Neural progenitor cell (in vitro differentiated cells): ENCODE measurements around the gene MINDY3.

Source experiments
- CTCF ChIP-seq: fragments of 200-600 bp; sonication (generic); IDR thresholded peaks from 2 replicates; pipeline ENCODE4 v1.5.1; 2017; ENCODE audit warnings: antibody characterized with exemption, mild to moderate bottlenecking
- EZH2 ChIP-seq: fragments of 200-600 bp; sonication (generic); IDR thresholded peaks from 2 replicates; pipeline ENCODE4 v1.6.1; 2017; ENCODE audit warnings: antibody characterized with exemption, mild to moderate bottlenecking, moderate library complexity
- EZH2phosphoT487 ChIP-seq: fragments of 200-600 bp; sonication (generic); IDR thresholded peaks from 2 replicates; pipeline ENCODE4 v1.6.1; 2017; ENCODE audit warnings: antibody characterized with exemption

- TF ChIP-seq CTCF, result no peak
- TF ChIP-seq EZH2, result no peak
- no peak for TF ChIP-seq EZH2phosphoT487
Measured at GRCh38 chr10:15849316-15849715, 11.0 kb downstream of the MINDY3 start.
